Colonic mucosa (tissue), 4 donors: ENCODE data around the gene CCT7. TPM values are rescaled to one million over a fixed set of nuclear protein-coding genes. Genes with fewer than 3 reads are reported as not detected.

Source experiments
- DNase-seq: peaks from one replicate; pipeline ENCODE4 v3.0.0-alpha.2; 2020
- H3K27ac ChIP-seq: fragments of 200-600 bp; one replicate; pipeline ENCODE4 v1.8.0; 2021
- H3K27me3 ChIP-seq: fragments of 200-600 bp; one replicate; pipeline ENCODE4 v1.8.0; 2021
- H3K36me3 ChIP-seq: fragments of 200-600 bp; one replicate; pipeline ENCODE4 v1.8.0; 2021
- H3K4me1 ChIP-seq: fragments of 200-600 bp; one replicate; pipeline ENCODE4 v1.8.0; 2021; ENCODE audit warnings: mild to moderate bottlenecking
- H3K4me3 ChIP-seq: fragments of 200-600 bp; one replicate; pipeline ENCODE4 v1.8.0; 2021
- H3K9ac ChIP-seq, 2 donors: one replicate each; pipeline ENCODE4 v1.7.0; 2013; ENCODE audit warnings: control low read depth in 2 of 2, low read depth in 2 of 2, low read length in 2 of 2
- H3K9me3 ChIP-seq: fragments of 200-600 bp; one replicate; pipeline ENCODE4 v1.8.0; 2021
- intact Hi-C: fragments of 100-400 bp; cut with DNase I; formaldehyde crosslinking; loops from one replicate; pipeline ENCODE4 v1.14.1; 2022
- total RNA-seq, 2 donors: library from RNA; stranded (reverse); fragmentation: NEBNext Ultra II Directional in 1 of 2; extraction: Animal tissue kit (Norgen Biotek cat#: 25700) in 1 of 2; gene quantifications; one replicate each; pipeline ENCODE4 v1.2.1, GENCODE V29; 2021
- TF ChIP-seq, protein P1 (sequence below): fragments of 200-600 bp; IDR thresholded peaks from one replicate; pipeline ENCODE4 v1.8.0; 2022; ENCODE audit warnings: antibody characterized with exemption, mild to moderate bottlenecking
- donor health status: healthy.
- donor health status: DM: no; HTN: no; CAD: no.
- donor health status: DM: no; HTN: no; CAD: no.

The CCT7 gene
- total RNA-seq, 2 donors from 2014 or later: 147 to 353 TPM

DNA sequence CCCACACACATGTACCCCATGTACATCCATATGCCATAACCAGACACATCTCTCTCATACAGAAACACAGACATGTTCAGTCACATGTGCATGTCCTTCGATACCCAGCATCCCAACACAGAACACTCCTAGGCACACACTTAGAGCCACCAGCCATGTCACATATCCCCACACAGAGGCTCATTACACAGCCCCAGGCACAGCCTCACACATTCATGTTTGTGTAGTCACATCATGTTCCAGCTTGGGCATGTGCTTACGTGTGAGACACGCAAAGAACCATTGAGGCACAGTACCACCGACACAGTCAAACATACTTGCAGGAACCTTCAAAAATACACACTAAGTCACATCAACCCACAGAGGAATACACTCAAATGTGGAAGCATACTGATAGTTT, 32.9 kb downstream of the CCT7 start:
- Histone ChIP-seq H3K9ac (no peak overlapping the region), H3K4me1 (peaks cover 4% of the 10 kb centered on the region), H3K4me3 (no peak overlapping the region), H3K36me3 (no peaks in the 10 kb centered on the region), H3K27ac (no peak overlapping the region), H3K9me3 (no peaks in the 10 kb centered on the region), H3K27me3 (no peaks in the 10 kb centered on the region)
- no peak for DNase-seq
- intact Hi-C loops: no loop called here
- TF ChIP-seq, protein P1, sequence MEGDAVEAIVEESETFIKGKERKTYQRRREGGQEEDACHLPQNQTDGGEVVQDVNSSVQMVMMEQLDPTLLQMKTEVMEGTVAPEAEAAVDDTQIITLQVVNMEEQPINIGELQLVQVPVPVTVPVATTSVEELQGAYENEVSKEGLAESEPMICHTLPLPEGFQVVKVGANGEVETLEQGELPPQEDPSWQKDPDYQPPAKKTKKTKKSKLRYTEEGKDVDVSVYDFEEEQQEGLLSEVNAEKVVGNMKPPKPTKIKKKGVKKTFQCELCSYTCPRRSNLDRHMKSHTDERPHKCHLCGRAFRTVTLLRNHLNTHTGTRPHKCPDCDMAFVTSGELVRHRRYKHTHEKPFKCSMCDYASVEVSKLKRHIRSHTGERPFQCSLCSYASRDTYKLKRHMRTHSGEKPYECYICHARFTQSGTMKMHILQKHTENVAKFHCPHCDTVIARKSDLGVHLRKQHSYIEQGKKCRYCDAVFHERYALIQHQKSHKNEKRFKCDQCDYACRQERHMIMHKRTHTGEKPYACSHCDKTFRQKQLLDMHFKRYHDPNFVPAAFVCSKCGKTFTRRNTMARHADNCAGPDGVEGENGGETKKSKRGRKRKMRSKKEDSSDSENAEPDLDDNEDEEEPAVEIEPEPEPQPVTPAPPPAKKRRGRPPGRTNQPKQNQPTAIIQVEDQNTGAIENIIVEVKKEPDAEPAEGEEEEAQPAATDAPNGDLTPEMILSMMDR: no peak

DNA sequence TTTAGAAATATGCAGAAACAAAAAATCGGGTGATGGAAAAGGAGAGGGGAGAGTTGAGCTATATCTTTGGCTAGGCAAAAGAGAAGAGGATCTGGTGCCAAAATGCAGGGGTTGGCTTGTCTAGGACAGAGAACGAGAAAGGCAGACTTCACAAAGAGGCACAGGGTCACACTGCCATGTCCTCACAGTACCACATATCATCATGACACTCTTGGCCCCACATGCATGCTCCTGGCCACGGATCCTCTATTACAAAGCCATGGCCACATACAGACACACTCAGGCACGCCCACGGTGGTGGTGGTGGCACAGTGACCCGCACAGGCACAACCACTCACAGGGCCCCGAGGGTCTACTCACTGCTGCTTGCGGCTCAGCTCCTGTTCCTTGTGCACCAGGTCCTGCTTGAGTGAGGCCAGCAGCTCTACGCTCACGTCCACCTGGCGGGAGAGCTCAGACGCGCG, 34.3 kb downstream of the CCT7 start:
- Histone ChIP-seq H3K9me3 (no peaks in the 10 kb centered on the region), H3K4me3 (peak overlapping the region; percentile 37), H3K36me3 (no peaks in the 10 kb centered on the region), H3K4me1 (peaks cover 4% of the 10 kb centered on the region), H3K27me3 (no peaks in the 10 kb centered on the region), H3K27ac (no peak overlapping the region), H3K9ac (peak overlapping the region in 1 of 2 donors; percentile 60)
- intact Hi-C loops: no loop called here
- TF ChIP-seq, protein P1: no peak
- peak; percentile 26 for DNase-seq

- H3K27ac ChIP-seq: peak overlapping the region; percentile 44
- no peaks in the 10 kb centered on the region for H3K36me3 ChIP-seq
- H3K4me3 ChIP-seq: peak overlapping the region; percentile 37
- TF ChIP-seq, protein P1: no peak
- no peaks in the 10 kb centered on the region for H3K9me3 ChIP-seq
- H3K27me3 ChIP-seq: no peaks in the 10 kb centered on the region
- H3K9ac ChIP-seq: peak overlapping the region in 1 of 2 donors; percentile 60
- H3K4me1 ChIP-seq: peaks cover 4% of the 10 kb centered on the region
- peak; percentile 81 for DNase-seq
- intact Hi-C loops: no loop called here
Measured at GRCh38 chr2:73268830-73269685, 35.0 kb downstream of the CCT7 start.

GRCh38 chr2:73269686-73270465, 35.8 kb downstream of the CCT7 start:
- H3K9me3 ChIP-seq: no peaks in the 10 kb centered on the region
- TF ChIP-seq, protein P1: no peak
- H3K27me3 ChIP-seq: no peaks in the 10 kb centered on the region
- DNase-seq: no peak
- H3K4me3 ChIP-seq: peak overlapping the region; percentile 37
- intact Hi-C loops: no loop called here
- no peak overlapping the region for H3K27ac ChIP-seq
- peak overlapping the region in 1 of 2 donors; percentile 50 for H3K9ac ChIP-seq
- peaks cover 4% of the 10 kb centered on the region for H3K4me1 ChIP-seq
- no peaks in the 10 kb centered on the region for H3K36me3 ChIP-seq

DNA sequence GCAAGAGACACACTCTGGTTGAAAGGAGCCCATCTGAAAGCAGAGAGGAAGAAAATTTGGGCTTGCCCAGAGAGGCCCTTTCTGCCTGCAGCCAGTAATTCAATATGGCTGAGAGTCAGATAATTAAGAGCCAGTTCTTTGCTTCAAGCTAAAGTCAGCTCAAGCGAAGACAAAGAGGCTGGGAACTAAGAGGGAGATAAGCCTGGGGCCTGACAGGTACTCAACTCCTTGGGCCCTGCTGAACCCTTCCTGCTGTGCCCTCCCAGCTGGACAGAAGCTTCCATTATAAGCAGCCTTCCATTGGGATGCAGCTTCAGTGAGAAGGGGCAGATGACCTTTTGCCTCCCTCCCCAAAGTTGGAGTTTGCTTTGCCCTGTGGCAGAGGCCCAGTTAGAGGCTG, 38.2 kb downstream of the CCT7 start:
- Histone ChIP-seq H3K27me3 (no peaks in the 10 kb centered on the region), H3K27ac (no peak overlapping the region), H3K9ac (no peak overlapping the region), H3K4me1 (peaks cover 4% of the 10 kb centered on the region), H3K36me3 (no peaks in the 10 kb centered on the region), H3K4me3 (no peak overlapping the region), H3K9me3 (no peaks in the 10 kb centered on the region)
- intact Hi-C loops: no loop called here
- DNase-seq: no peak
- TF ChIP-seq, protein P1: no peak
